Panc1 (cell line): Measurements from ENCODE around the gene CHCHD3.

Experiments
- TF ChIP-seq, protein P1 (sequence below): fragments of 450-650 bp; IDR thresholded peaks from 2 replicates; pipeline ENCODE4 v1.5.1; 2017; ENCODE audit warnings: mild to moderate bottlenecking
- TF ChIP-seq, protein P2 (sequence below), 2 experiments: IDR thresholded peaks; 2 replicates each; pipeline ENCODE4 v1.6.1; 2011 to 2012; ENCODE audit warnings: low read depth in 2 of 2, control low read depth in 1 of 2, low read length in 1 of 2, mild to moderate bottlenecking in 1 of 2, moderate library complexity in 1 of 2; ENCODE audit not compliant: insufficient read depth in 1 of 2

DNA sequence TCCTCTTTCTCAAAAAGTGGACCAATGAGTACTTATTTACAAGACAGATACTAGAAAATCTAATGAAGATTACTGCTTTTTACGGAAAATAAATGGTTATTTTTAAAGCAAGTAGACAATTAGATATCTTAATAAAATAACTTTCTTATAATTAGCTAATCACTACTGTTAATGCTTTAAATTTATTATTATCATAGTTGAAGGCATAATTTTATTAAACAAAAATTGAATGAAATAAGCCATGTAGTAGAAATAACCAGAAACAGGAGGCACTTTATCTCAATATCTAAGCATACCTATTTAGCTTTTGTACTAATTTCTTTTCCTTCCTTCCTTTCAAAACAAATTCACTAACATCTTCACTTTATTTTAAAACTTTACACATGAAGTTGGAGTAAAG, 134.9 kb downstream of the CHCHD3 start:
- TF ChIP-seq, protein P1, sequence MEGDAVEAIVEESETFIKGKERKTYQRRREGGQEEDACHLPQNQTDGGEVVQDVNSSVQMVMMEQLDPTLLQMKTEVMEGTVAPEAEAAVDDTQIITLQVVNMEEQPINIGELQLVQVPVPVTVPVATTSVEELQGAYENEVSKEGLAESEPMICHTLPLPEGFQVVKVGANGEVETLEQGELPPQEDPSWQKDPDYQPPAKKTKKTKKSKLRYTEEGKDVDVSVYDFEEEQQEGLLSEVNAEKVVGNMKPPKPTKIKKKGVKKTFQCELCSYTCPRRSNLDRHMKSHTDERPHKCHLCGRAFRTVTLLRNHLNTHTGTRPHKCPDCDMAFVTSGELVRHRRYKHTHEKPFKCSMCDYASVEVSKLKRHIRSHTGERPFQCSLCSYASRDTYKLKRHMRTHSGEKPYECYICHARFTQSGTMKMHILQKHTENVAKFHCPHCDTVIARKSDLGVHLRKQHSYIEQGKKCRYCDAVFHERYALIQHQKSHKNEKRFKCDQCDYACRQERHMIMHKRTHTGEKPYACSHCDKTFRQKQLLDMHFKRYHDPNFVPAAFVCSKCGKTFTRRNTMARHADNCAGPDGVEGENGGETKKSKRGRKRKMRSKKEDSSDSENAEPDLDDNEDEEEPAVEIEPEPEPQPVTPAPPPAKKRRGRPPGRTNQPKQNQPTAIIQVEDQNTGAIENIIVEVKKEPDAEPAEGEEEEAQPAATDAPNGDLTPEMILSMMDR: no peak
- TF ChIP-seq, protein P2, sequence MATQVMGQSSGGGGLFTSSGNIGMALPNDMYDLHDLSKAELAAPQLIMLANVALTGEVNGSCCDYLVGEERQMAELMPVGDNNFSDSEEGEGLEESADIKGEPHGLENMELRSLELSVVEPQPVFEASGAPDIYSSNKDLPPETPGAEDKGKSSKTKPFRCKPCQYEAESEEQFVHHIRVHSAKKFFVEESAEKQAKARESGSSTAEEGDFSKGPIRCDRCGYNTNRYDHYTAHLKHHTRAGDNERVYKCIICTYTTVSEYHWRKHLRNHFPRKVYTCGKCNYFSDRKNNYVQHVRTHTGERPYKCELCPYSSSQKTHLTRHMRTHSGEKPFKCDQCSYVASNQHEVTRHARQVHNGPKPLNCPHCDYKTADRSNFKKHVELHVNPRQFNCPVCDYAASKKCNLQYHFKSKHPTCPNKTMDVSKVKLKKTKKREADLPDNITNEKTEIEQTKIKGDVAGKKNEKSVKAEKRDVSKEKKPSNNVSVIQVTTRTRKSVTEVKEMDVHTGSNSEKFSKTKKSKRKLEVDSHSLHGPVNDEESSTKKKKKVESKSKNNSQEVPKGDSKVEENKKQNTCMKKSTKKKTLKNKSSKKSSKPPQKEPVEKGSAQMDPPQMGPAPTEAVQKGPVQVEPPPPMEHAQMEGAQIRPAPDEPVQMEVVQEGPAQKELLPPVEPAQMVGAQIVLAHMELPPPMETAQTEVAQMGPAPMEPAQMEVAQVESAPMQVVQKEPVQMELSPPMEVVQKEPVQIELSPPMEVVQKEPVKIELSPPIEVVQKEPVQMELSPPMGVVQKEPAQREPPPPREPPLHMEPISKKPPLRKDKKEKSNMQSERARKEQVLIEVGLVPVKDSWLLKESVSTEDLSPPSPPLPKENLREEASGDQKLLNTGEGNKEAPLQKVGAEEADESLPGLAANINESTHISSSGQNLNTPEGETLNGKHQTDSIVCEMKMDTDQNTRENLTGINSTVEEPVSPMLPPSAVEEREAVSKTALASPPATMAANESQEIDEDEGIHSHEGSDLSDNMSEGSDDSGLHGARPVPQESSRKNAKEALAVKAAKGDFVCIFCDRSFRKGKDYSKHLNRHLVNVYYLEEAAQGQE (IDR thresholded peaks at IDR 0.05; ENCODE audit: insufficient read depth in 1 of 2, low read depth in 2 of 2, low read length in 1 of 2): no peak
